ENCODE measurements around the gene METTL17. TPM values are rescaled to one million over a fixed set of nuclear protein-coding genes. Genes with fewer than 3 reads are reported as not detected.

METTL17 gene
- total RNA-seq, 1 donor from 2014 or later: 66.9 TPM

DNA sequence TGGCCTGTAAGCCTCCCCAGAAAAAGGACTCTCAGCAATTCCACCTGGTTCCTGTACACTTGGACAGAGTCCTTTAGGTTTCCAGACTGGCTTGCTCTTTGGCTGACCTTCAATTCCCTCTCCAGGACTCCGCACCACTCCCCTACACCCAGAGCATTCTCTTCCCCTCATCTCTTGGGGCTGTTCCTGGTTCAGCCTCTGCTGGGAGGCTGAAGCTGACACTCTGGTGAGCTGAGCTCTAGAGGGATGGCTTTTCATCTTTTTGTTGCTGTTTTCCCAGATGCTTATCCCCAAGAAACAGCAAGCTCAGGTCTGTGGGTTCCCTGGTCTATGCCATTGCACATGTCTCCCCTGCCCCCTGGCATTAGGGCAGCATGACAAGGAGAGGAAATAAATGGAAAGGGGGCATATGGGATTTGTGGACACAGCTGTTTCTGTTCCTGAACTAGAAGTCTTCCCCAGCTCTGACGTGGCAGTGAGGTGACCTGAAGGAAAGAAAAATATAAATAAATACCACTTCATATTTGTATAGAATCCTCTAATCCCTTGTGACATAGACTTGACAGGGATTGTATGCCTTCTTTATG is 53.7 kb downstream of the METTL17 start:
- DNase-seq (ENCODE audit: low read depth): no peak

DNA sequence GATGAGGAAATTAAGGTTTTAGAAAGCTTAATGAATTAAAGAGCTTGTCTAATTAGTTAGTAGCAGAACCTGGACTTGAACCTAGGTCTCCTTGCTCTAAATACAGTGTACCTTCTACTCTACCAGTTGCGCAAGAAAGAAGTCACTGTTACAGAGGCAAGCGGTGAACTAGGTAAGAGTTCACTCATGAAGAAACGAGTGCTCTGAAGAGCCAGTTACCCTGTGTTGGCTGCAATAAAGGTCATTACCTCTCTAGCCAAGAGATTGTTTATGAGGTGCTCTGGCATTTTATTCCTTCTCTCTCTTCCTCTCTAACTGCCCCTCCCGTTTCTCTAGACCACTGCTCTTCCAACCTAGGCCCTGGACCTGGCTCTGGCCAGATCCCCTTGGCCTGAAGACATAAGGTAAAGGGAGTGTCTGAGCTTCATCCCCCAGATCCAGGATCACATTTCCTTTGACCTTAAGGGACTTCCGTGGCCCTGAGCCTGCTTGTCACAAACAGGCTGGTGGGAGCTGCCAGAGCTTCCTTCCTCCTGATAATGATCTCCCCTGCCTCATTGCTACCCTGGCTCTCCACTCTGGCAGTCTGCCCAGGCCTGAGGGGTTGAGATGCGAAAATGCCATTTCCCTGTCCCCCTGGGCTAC is 54.3 kb downstream of the METTL17 start:
- DNase-seq (ENCODE audit: low read depth): no peak

Small RNA genes lying within 50 kb of the gene (microRNA-seq; reads per million reads assigned to microRNA genes)
- gene MIR6717: not detected

Other genes with a start within 250 kb of the METTL17 start
- gene EDDM3A, start 244.1 kb upstream of the METTL17 start, total RNA-seq: not detected in 2 replicates
- gene EDDM3B, start 221.6 kb upstream of the METTL17 start, total RNA-seq: not detected in 2 replicates
- not detected in 2 replicates for gene RNASE6, start 208.7 kb upstream of the METTL17 start, total RNA-seq
- not detected in 2 replicates for gene RNASE1, start 187.1 kb upstream of the METTL17 start, total RNA-seq
- gene RNASE3, start 98.6 kb upstream of the METTL17 start, total RNA-seq: not detected in 2 replicates
- gene RNASE2, start 34.5 kb upstream of the METTL17 start, total RNA-seq: not detected in 2 replicates
- gene SLC39A2, start 9.3 kb downstream of the METTL17 start, total RNA-seq: not detected in 2 replicates
- gene NDRG2, start 35.1 kb downstream of the METTL17 start, total RNA-seq: 45.4 and 61.1 TPM in 2 replicates
- gene TPPP2, start 40.2 kb downstream of the METTL17 start, total RNA-seq: not detected in 2 replicates
- gene RNASE13, start 44.8 kb downstream of the METTL17 start, total RNA-seq: not detected in 2 replicates
- gene RNASE7, start 52.4 kb downstream of the METTL17 start, total RNA-seq: 0.16 TPM in 1 of 2 replicates, not detected in the other
- gene RNASE8, start 67.8 kb downstream of the METTL17 start, total RNA-seq: not detected in 2 replicates
- gene ARHGEF40, start 80.3 kb downstream of the METTL17 start, total RNA-seq: 45.2 and 67.3 TPM in 2 replicates
- 33.2 and 49.8 TPM in 2 replicates for gene ZNF219, start 108.7 kb downstream of the METTL17 start, total RNA-seq
- gene TMEM253, start 111.1 kb downstream of the METTL17 start, total RNA-seq: 0.83 and 1.6 TPM in 2 replicates
- not detected in 2 replicates for gene OR5AU1, start 166.1 kb downstream of the METTL17 start, total RNA-seq

Data from myocyte (in vitro differentiated cells).